K562 (cell line): ENCODE results near the gene TBC1D10A. TPM values are rescaled to one million over a fixed set of nuclear protein-coding genes. Genes with fewer than 3 reads are reported as not detected.

Source experiments
- ATAC-seq: fragments of 200-7000 bp; cut with Tn5 transposase; 3 replicates; pipeline ENCODE4 v1.9.1; 2020; ENCODE audit warnings: moderate library complexity
- BruUV-seq: library from RNA; stranded (reverse); fragments of 400-500 nt; replicated peaks from 2 replicates; lab custom pipeline; 2021; lab: Mats Ljungman, UMichigan
- CTCF ChIA-PET: fragments of 300-600 bp; formaldehyde crosslinking; extraction: SDS; loops from one replicate; lab custom pipeline; 2021; ENCODE audit warnings: low intra/inter-chr PET ratio; lab: Yijun Ruan, JAX
- POLR2A ChIA-PET: fragments of 300-600, 350-650 bp; sonication (Branson Sonifier 250); formaldehyde crosslinking; extraction: SDS; loops from one replicate; lab custom pipeline; 2021; ENCODE audit warnings: antibody characterized with exemption, inconsistent platforms; lab: Yijun Ruan, JAX
- DNase-seq, 4 experiments: peaks; one replicate each; pipeline versions ENCODE4 v3.0.0 to v3.0.0-alpha.2; 2011 to 2018; ENCODE audit warnings: low spot score in 3 of 4, mixed read lengths in 3 of 4; ENCODE audit errors: extremely low read depth in 1 of 4
- FAIRE-seq: peaks from 2 replicates; lab custom pipeline; 2011; peaks lifted over from hg19 to GRCh38; lab: Jason Lieb, UNC
- H2AFZ ChIP-seq: 2 replicates; pipeline ENCODE4 v1.6.0; 2011; ENCODE audit warnings: low read depth, low read length, control low read depth, inconsistent platforms
- H3K27ac ChIP-seq: fragments of 200-600 bp; 3 replicates; pipeline ENCODE4 v1.8.0; 2011; ENCODE audit warnings: low read depth, mild to moderate bottlenecking, control low read depth, inconsistent platforms, low read length, moderate library complexity, mixed read lengths; ENCODE audit errors: extremely low read depth
- H3K27me3 ChIP-seq, 2 experiments: fragments of 300-600 bp in 1 of 2; 2 replicates in 1 of 2; 3 replicates in 1 of 2; pipeline versions ENCODE4 v1.6.0 to v1.8.0; 2011; ENCODE audit warnings: inconsistent platforms in 2 of 2, low read length in 2 of 2, mild to moderate bottlenecking in 1 of 2, mixed read lengths in 1 of 2, moderate library complexity in 1 of 2; ENCODE audit not compliant: control insufficient read depth in 2 of 2, insufficient read depth in 2 of 2
- H3K36me3 ChIP-seq: fragments of 300-600 bp; 3 replicates; pipeline ENCODE4 v1.8.0; 2011; ENCODE audit warnings: mild to moderate bottlenecking, low read length, inconsistent platforms; ENCODE audit not compliant: control insufficient read depth, insufficient read depth
- H3K4me1 ChIP-seq, 2 experiments: fragments of 200-600 bp in 1 of 2; replicated peaks in 1 of 2; 2 replicates in 1 of 2; 3 replicates in 1 of 2; pipeline versions ENCODE4 v1.5.1 to v1.8.0; 2011; ENCODE audit warnings: inconsistent platforms in 2 of 2, low read length in 2 of 2, mild to moderate bottlenecking in 1 of 2, mixed read lengths in 1 of 2, moderate library complexity in 1 of 2; ENCODE audit not compliant: control insufficient read depth in 2 of 2, insufficient read depth in 2 of 2
- H3K4me2 ChIP-seq: 2 replicates; pipeline ENCODE4 v1.6.1; 2011; ENCODE audit warnings: low read length, control low read depth, inconsistent platforms, mixed read lengths; ENCODE audit not compliant: insufficient read depth
- H3K4me3 ChIP-seq: fragments of 200-600 bp; sonication (generic), shearing (Covaris generic); 2 replicates; pipeline ENCODE4 v1.5.1; 2016; ENCODE audit warnings: control low read depth, inconsistent platforms
- H3K79me2 ChIP-seq: fragments of 200-600 bp; 3 replicates; pipeline ENCODE4 v1.8.0; 2011; ENCODE audit warnings: low read length, inconsistent platforms; ENCODE audit not compliant: control insufficient read depth, insufficient read depth
- H3K9ac ChIP-seq, 2 experiments: 2 replicates each; pipeline versions ENCODE4 v1.6.0 to v1.6.1; 2011; ENCODE audit warnings: low read depth in 2 of 2, low read length in 2 of 2, control low read depth in 1 of 2, inconsistent platforms in 1 of 2, mild to moderate bottlenecking in 1 of 2, mixed read lengths in 1 of 2; ENCODE audit not compliant: insufficient read depth in 1 of 2
- H3K9me1 ChIP-seq: one replicate; pipeline ENCODE4 v1.6.0; 2011; ENCODE audit warnings: inconsistent platforms, mild to moderate bottlenecking, low read length, moderate library complexity; ENCODE audit not compliant: control insufficient read depth, insufficient read depth
- H3K9me3 ChIP-seq: replicated peaks from 2 replicates; pipeline ENCODE4 v1.5.1; 2011; ENCODE audit warnings: low read depth, low read length, inconsistent platforms; ENCODE audit not compliant: control insufficient read depth, insufficient read depth
- H4K20me1 ChIP-seq: replicated peaks from 2 replicates; pipeline ENCODE4 v1.6.1; 2011; ENCODE audit warnings: low read length, inconsistent platforms, mixed read lengths; ENCODE audit not compliant: control insufficient read depth, insufficient read depth
- ATF7 ChIP-seq: fragments of 450-650 bp; IDR thresholded peaks from 2 replicates; pipeline ENCODE4 v1.7.1; 2014; ENCODE audit warnings: mild to moderate bottlenecking, moderate library complexity
- BRF1 ChIP-seq: IDR thresholded peaks from 3 replicates; pipeline ENCODE4 v1.6.1; 2011; ENCODE audit warnings: borderline replicate concordance, mild to moderate bottlenecking; ENCODE audit not compliant: insufficient read length; ENCODE audit errors: extremely low read depth
- EHMT2 ChIP-seq: fragments of 450-650 bp; IDR thresholded peaks from 2 replicates; pipeline ENCODE4 v1.6.1; 2018; ENCODE audit warnings: antibody characterized with exemption
- MTA1 ChIP-seq: fragments of 450-650 bp; IDR thresholded peaks from 2 replicates; pipeline ENCODE4 v1.6.1; 2017; ENCODE audit warnings: borderline replicate concordance
- PHF21A ChIP-seq: fragments of 450-650 bp; IDR thresholded peaks from 2 replicates; pipeline ENCODE4 v1.6.1; 2017; ENCODE audit warnings: low read depth, borderline replicate concordance
- POU5F1 ChIP-seq: fragments of 150-350 bp; IDR thresholded peaks from 2 replicates; pipeline ENCODE4 v1.6.1; 2014; ENCODE audit warnings: borderline replicate concordance, low read length, low read depth, mild to moderate bottlenecking; ENCODE audit not compliant: partially characterized antibody
- TGIF2 ChIP-seq: sonication (generic); formaldehyde crosslinking; IDR thresholded peaks from 2 replicates; pipeline ENCODE4 v1.8.1; 2022; ENCODE audit warnings: mild to moderate bottlenecking, missing genetic modification reagents, moderate library complexity
- VEZF1 ChIP-seq: fragments of 200-800 bp; sonication (Bioruptor generic); IDR thresholded peaks from 2 replicates; pipeline ENCODE4 v1.6.1; 2017; ENCODE audit warnings: missing genetic modification characterization, missing compliant biosample characterization
- whole genome bisulfite sequencing: fragments of 100-300 bp; shearing (Covaris generic); methylation state at CpG from one replicate; pipeline ENCODE4 v1.1.6; 2016; ENCODE audit warnings: low coverage, mixed read lengths; ENCODE audit not compliant: insufficient coverage; ENCODE audit errors: missing lambda C conversion rate; 5-methylcytosine and 5-hydroxymethylcytosine counted together
- in situ Hi-C: fragments of 300-500 bp; cut with MboI; formaldehyde crosslinking; loops from 4 replicates; pipeline ENCODE4 v1.15.0; 2018; ENCODE audit warnings: inconsistent platforms, mixed read lengths
- intact Hi-C: fragments of 100-400 bp; cut with micrococcal nuclease; formaldehyde crosslinking; loops from 2 replicates; pipeline ENCODE4 v1.14.2; 2022
- polyA plus RNA-seq, 8 experiments: library from polyadenylated mRNA; depleted of rRNA in 4 of 8; stranded (reverse) in 5 of 8; unstranded in 3 of 8; fragments of >200 nt; fragmentation: Nextera tagmentation in 2 of 8; fragmentation: Illumina TruSeq in 1 of 8; extraction: Ambion mirVana in 2 of 8; extraction: Trizol in 1 of 8; gene quantifications; 2 replicates each; pipeline versions ENCODE4 v1.2.1 to v1.2.3, GENCODE V29; 2011 to 2014; ENCODE audit warnings: inconsistent platforms in 1 of 8, missing spikeins in 1 of 8
- total RNA-seq, 7 experiments: library from RNA; depleted of rRNA in 6 of 7; stranded (reverse); fragments of >200 nt in 6 of 7; fragmentation: Illumina TruSeq in 2 of 7; extraction: Trizol in 2 of 7; gene quantifications; 2 replicates each; pipeline versions ENCODE4 v1.2.1 to v1.2.3, GENCODE V29; 2011 to 2021; ENCODE audit warnings: low replicate concordance in 1 of 7
- TF ChIP-seq, protein P1 (sequence below): IDR thresholded peaks from 3 replicates; pipeline ENCODE4 v1.6.1; 2011; ENCODE audit warnings: borderline replicate concordance, mild to moderate bottlenecking, moderate library complexity; ENCODE audit not compliant: insufficient read length; ENCODE audit errors: extremely low read depth
- TF ChIP-seq, protein P2 (sequence below): fragments of 250-450 bp; sonication (Bioruptor Pico); IDR thresholded peaks from 2 replicates; pipeline ENCODE4 v1.8.0; 2021; ENCODE audit warnings: mild to moderate bottlenecking, moderate library complexity

Gene TBC1D10A
- total and polyA plus RNA-seq, 9 of the 15 experiments (the other 6 are each of a cell fraction or from before 2014, with no cell fraction given): 0.13 to 10.4 (median 4.6) TPM

- TF ChIP-seq, protein P1, sequence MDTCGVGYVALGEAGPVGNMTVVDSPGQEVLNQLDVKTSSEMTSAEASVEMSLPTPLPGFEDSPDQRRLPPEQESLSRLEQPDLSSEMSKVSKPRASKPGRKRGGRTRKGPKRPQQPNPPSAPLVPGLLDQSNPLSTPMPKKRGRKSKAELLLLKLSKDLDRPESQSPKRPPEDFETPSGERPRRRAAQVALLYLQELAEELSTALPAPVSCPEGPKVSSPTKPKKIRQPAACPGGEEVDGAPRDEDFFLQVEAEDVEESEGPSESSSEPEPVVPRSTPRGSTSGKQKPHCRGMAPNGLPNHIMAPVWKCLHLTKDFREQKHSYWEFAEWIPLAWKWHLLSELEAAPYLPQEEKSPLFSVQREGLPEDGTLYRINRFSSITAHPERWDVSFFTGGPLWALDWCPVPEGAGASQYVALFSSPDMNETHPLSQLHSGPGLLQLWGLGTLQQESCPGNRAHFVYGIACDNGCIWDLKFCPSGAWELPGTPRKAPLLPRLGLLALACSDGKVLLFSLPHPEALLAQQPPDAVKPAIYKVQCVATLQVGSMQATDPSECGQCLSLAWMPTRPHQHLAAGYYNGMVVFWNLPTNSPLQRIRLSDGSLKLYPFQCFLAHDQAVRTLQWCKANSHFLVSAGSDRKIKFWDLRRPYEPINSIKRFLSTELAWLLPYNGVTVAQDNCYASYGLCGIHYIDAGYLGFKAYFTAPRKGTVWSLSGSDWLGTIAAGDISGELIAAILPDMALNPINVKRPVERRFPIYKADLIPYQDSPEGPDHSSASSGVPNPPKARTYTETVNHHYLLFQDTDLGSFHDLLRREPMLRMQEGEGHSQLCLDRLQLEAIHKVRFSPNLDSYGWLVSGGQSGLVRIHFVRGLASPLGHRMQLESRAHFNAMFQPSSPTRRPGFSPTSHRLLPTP: no peak
- TF ChIP-seq PHF21A (no peak), POU5F1 (no peak)
Observed at GRCh38 chr22:30324014-30324730, 2.6 kb downstream of the TBC1D10A start (continued).

GRCh38 chr22:30323246-30323645 lies 3.5 kb downstream of the TBC1D10A start:
- BruUV-seq: TSS peak; percentile 28
- H3K9me1 ChIP-seq: no peaks in the 10 kb centered on the region
- H4K20me1 ChIP-seq: no peaks in the 10 kb centered on the region
- FAIRE-seq: no peak
- no peak overlapping the region for H2AFZ ChIP-seq
- WGBS: 89% methylated on average over 3 of the region's 3 CpGs
- H3K4me1 ChIP-seq: peaks cover 21 to 23% of the 10 kb centered on the region in 2 experiments; a peak in 4 of 5 replicates
- peaks cover 11% of the 10 kb centered on the region for H3K79me2 ChIP-seq
- CTCF ChIA-PET: no interaction called here
- no peaks in the 10 kb centered on the region for H3K27me3 ChIP-seq
- no peaks in the 10 kb centered on the region for H3K9me3 ChIP-seq
- H3K9ac ChIP-seq: no peak overlapping the region
- no peak for DNase-seq
- H3K27ac ChIP-seq: no peak overlapping the region
- peaks cover 3% of the 10 kb centered on the region; the same call in 2 of the 3 replicates for H3K36me3 ChIP-seq
- no peak overlapping the region for H3K4me2 ChIP-seq
- no peak for ATAC-seq
- intact Hi-C loops: no loop called here
- POLR2A ChIA-PET: interaction anchor here (1.1 to 2.3 kb wide), 2 partner anchors 10 to 55 kb away, joined by 4 to 6 read pairs; no protein-coding TSS in a partner anchor
- in situ Hi-C loops: no loop called here
- H3K4me3 ChIP-seq: no peak overlapping the region
- TF ChIP-seq, protein P2, sequence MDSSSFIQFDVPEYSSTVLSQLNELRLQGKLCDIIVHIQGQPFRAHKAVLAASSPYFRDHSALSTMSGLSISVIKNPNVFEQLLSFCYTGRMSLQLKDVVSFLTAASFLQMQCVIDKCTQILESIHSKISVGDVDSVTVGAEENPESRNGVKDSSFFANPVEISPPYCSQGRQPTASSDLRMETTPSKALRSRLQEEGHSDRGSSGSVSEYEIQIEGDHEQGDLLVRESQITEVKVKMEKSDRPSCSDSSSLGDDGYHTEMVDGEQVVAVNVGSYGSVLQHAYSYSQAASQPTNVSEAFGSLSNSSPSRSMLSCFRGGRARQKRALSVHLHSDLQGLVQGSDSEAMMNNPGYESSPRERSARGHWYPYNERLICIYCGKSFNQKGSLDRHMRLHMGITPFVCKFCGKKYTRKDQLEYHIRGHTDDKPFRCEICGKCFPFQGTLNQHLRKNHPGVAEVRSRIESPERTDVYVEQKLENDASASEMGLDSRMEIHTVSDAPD (CRISPR knock-in tag): no peak
- TF ChIP-seq BRF1 (no peak), MTA1 (no peak), VEZF1 (CRISPR knock-in tag) (no peak), EHMT2 (no peak), TGIF2 (no peak), ATF7 (no peak)
